Activated CD4-positive, alpha-beta T cell treated with anti-CD3 and anti-CD28 coated beads, Interleukin-2, amount 50 U/mL, for 48 hours (primary cell): Measurements from ENCODE around the gene MGST3.
"Not testable (repeated sequence)": the region's sequence is repeated elsewhere in the genome, so short reads cannot be mapped to it uniquely, and the experiment has no call there.

Experiments
- DNase-seq, 2 experiments: peaks; one replicate each; pipeline ENCODE4 v3.0.0-alpha.2; 2020

The MGST3 gene

GRCh38 chr1:165629848-165630628, 996 bp upstream of the MGST3 start:
- DNase-seq: no peak

DNA sequence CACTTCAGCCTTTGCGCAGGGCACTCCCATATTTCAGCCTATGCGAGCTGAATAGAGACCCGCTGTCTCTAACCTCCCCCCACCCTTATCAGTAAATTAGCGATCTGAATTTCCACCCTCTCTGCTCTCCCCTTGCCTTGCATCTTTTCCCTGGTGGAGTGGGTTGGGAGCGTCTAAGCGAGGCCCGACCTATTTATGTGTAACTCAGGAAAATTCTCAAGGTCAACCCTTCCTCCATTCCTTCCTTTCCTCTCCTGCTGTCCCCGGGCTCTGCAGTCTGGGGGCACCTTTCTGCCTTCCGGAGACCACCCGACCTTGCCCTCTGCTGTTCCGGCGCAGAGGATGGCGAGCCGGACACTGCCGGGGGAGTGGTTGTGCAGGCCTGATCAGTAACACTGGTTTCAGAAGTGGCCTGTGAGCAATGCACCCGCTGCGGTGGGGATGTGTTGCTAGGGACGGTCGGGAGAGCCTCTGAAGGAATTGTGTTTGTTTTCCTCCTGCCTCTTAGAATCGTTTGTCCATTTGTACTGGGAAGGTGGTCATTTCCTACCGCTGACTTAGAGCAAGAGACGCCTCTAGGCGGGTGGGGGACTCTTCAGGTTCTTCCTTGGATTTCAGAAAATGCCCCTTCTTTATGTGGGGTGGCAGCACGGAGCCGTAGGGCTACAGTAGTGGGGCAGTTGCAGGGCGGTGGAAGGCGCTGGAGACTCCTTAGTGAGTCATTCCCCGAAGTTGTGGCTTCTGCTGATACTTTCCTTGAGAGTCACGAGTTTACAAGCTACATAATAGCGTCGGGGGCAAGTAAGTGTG, 513 bp downstream of the MGST3 start:
- DNase-seq: peak; percentile 61 to 68

- DNase-seq: no peak
These were observed 1.1 kb downstream of the MGST3 start for GRCh38 chr1:165632152-165632469.

- DNase-seq: no peak
These were observed 1.5 kb downstream of the MGST3 start for GRCh38 chr1:165632491-165632890.

DNA sequence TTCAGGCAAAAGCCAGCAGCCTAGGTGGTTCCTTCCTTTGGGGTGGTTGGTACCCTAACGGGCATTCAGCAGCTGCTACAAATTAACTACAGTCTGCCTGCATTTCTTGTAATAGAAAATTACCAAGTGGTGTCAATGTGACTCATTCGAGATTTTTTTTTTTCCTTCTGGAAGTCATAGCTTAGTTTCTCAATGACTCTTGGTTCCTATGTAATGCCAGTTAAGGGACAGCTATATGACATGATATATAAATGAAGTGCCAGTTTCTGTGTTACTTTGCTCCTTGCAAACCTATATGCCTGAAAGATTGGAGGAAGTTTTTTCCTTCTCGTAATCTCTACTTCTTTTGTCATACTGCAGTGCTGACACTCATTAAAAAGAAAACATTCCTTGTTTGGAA, 2.6 kb downstream of the MGST3 start:
- DNase-seq: no peak

DNA sequence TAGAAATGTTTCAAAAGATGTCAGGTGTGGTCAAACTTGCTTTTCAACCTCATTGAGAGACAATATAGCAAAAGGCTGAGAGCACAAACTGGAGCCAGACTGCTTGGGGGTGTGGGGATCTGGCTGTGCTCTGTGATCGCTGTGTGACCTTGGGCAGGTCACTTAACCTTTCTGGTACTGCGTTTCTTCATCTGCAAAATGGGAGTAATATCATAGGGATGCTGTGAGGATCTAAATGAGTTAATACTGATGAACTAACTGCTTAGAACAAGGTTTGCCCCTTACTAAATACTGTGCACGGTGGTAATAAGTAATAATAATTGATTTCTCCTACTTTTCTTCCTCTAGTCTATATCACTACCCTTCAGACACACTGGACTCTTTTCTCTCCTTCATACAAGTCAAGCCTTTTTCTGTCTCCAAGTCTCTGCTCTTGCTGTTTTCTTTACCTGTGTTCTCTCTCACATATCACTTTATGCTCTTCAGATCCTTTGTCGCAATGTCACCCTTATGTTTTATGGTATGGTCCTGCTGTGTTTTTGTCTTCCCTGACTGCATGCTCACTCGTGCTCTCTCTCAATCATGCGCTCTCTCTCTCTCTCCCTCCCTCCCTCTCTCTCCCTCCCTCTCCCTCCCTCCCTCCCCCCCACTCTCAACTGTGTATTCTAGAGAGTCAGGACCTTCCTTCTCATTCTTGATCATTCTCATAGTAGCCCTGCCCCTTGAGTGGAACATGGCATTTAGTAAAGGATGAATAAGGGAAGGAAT, 3.3 kb downstream of the MGST3 start:
- no peak for DNase-seq

- DNase-seq: no peak
These were observed 4.3 kb downstream of the MGST3 start for GRCh38 chr1:165635329-165635728.

GRCh38 chr1:165635823-165636222, 4.8 kb downstream of the MGST3 start:
- DNase-seq: no peak

GRCh38 chr1:165637427-165637826, 6.4 kb downstream of the MGST3 start:
- DNase-seq: no peak

- DNase-seq: not testable (repeated sequence)
These were observed 7.2 kb downstream of the MGST3 start for GRCh38 chr1:165638211-165638610.

- DNase-seq: no peak
These were observed 9.0 kb downstream of the MGST3 start for GRCh38 chr1:165639821-165640623.

GRCh38 chr1:165641231-165641987, 10.4 kb downstream of the MGST3 start:
- DNase-seq: no peak

DNA sequence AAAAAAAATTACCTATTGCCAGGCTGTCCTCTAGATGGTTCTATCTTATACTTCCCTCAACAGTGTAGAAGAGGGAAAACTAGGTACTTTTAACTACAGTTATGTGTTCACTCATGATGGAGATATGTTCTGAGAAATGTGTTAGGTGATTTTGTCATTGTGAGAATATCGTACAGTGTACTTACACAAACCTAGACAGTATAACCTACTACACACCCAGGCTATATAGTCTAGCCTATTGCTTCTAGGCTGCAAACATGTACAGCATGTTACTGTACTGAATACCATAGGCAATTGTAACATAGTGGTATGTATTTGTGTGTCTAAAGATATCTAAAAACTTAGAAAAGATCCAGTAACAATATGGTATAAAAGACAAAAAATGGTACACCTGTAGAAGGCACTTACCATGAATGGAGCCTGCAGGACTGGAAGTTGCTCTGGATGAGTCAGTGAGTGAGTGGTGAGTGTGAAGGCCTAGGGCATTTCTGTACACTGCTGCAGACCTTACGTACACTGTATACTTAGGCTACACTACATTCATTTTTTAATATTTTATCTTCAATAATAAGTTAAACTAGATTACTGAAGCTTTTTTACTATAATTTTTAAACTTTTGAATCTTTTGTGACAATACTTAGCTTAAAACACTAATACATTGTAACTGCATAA, 13.2 kb downstream of the MGST3 start:
- no peak for DNase-seq

DNA sequence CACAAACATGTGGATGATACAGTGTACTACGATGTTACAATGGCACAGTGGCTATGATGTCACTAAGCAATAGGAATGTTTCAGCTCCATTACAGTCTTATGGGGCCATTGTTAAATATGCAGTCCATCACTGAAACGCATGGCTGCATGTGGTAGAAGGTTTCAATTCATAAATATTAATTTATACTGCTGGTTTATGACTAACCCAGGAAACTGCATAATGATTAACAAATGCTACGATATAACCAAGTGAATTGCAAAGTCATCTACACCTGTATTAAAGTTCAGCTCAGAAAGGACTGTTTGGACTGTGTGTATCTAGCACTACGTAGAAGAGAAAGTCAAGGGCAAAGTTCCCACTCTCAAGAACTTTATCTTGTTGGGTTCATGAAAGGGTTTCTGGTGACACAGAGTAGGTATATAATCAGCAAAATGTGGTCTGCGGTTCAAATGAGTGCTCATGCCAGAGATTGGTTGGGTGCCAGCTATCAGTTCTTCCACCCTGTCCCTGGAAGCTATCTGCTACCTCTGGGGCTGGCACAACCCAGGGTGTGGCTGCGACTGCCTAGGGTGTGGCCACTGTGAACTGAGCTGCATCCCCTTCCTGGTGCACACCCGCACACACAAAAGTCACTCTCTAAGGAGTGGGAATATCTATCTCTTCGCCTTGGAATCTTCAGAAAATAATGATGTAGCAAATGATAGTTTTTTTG, 14.8 kb downstream of the MGST3 start:
- peak; percentile 21 to 26 for DNase-seq

- DNase-seq: no peak
These were observed 16.5 kb downstream of the MGST3 start for GRCh38 chr1:165647517-165647916.

GRCh38 chr1:165647970-165648369, 16.9 kb downstream of the MGST3 start:
- DNase-seq: no peak

DNA sequence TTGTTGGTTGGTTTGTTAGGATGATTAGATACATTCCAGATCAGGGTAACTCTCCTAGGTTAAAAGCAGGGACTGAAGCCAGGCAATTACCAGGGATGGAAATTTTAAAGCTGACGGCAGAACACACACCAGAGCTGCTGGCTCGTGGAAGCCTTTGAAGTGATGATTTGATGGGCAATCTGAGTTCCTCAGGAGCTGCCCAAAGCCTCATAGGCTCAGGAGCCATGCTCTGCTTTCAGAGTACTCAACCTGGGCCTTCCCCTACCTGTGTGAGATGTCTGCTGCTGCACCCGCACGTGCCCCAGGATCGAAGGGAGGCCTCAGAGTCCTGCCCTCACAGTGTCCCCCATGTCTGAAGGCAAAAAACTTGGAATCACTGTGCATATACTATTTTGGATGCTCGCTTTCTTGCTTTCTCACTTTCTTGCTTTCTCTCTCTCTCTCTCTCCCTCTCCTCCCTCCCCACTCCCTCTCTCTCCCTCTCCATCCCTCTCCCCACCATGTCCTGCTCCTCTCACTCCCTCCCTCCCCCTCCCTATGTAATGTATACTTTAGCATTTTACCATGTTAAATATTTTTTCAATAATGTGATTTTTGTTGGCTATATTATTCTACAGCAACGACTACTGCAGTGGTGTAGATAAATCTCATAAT, 18.0 kb downstream of the MGST3 start:
- DNase-seq: no peak

GRCh38 chr1:165650981-165651625, 20.1 kb downstream of the MGST3 start:
- DNase-seq: no peak

GRCh38 chr1:165658766-165659580, 27.9 kb downstream of the MGST3 start:
- DNase-seq: not testable (repeated sequence)
